ENCODE results near the gene CCDC142.
A peak's percentile ranks its signal among the peaks of the same experiment; 100 is the strongest.

CCDC142 gene

GRCh38 chr2:74436848-74437695 lies 45.7 kb downstream of the CCDC142 start:
- DNase-seq (ENCODE audit: low read depth) = peak; percentile 26
- no peak overlapping the region for H3K4me3 ChIP-seq (replicated peaks; ENCODE audit: low read depth, low read length)
- TF ChIP-seq CTCF (IDR thresholded peaks at IDR 0.05; ENCODE audit: low read length, missing control alignments) = no peak

GRCh38 chr2:74436111-74436805 lies 46.5 kb downstream of the CCDC142 start:
- TF ChIP-seq CTCF (IDR thresholded peaks at IDR 0.05; ENCODE audit: low read length, missing control alignments) = no peak
- H3K4me3 ChIP-seq (replicated peaks; ENCODE audit: low read depth, low read length) = no peak overlapping the region
- DNase-seq (ENCODE audit: low read depth) = no peak

GRCh38 chr2:74430502-74430901 lies 52.3 kb downstream of the CCDC142 start:
- no peak for DNase-seq (ENCODE audit: low read depth)
- H3K4me3 ChIP-seq (replicated peaks; ENCODE audit: low read depth, low read length) = no peak overlapping the region
- no peak for TF ChIP-seq CTCF (IDR thresholded peaks at IDR 0.05; ENCODE audit: low read length, missing control alignments)

- TF ChIP-seq CTCF (IDR thresholded peaks at IDR 0.05; ENCODE audit: low read length, missing control alignments) = no peak
- no peak overlapping the region for H3K4me3 ChIP-seq (replicated peaks; ENCODE audit: low read depth, low read length)
- no peak for DNase-seq (ENCODE audit: low read depth)
These were observed 53.0 kb downstream of the CCDC142 start for GRCh38 chr2:74429487-74430451.

GRCh38 chr2:74428675-74429074 lies 54.1 kb downstream of the CCDC142 start:
- no peak for TF ChIP-seq CTCF (IDR thresholded peaks at IDR 0.05; ENCODE audit: low read length, missing control alignments)
- DNase-seq (ENCODE audit: low read depth) = no peak
- no peak overlapping the region for H3K4me3 ChIP-seq (replicated peaks; ENCODE audit: low read depth, low read length)

GRCh38 chr2:74427551-74427950 lies 55.2 kb downstream of the CCDC142 start:
- TF ChIP-seq CTCF (IDR thresholded peaks at IDR 0.05; ENCODE audit: low read length, missing control alignments) = no peak
- H3K4me3 ChIP-seq (replicated peaks; ENCODE audit: low read depth, low read length) = no peak overlapping the region
- DNase-seq (ENCODE audit: low read depth) = no peak
